Activated CD4-positive, CD25-positive, alpha-beta regulatory T cell treated with anti-CD3 and anti-CD28 coated beads, Interleukin-2, amount 50 U/mL, for 24 hours (primary cell): ENCODE measurements around the gene GPRIN1.

Experiments used
- ATAC-seq, 2 donors: fragments of 150-1000 bp; cut with Tn5 transposase; one replicate each; pipeline ENCODE4 v1.10.0; 2021; ENCODE audit warnings: mild to moderate bottlenecking in 1 of 2, moderate library complexity in 1 of 2

GPRIN1 gene

DNA sequence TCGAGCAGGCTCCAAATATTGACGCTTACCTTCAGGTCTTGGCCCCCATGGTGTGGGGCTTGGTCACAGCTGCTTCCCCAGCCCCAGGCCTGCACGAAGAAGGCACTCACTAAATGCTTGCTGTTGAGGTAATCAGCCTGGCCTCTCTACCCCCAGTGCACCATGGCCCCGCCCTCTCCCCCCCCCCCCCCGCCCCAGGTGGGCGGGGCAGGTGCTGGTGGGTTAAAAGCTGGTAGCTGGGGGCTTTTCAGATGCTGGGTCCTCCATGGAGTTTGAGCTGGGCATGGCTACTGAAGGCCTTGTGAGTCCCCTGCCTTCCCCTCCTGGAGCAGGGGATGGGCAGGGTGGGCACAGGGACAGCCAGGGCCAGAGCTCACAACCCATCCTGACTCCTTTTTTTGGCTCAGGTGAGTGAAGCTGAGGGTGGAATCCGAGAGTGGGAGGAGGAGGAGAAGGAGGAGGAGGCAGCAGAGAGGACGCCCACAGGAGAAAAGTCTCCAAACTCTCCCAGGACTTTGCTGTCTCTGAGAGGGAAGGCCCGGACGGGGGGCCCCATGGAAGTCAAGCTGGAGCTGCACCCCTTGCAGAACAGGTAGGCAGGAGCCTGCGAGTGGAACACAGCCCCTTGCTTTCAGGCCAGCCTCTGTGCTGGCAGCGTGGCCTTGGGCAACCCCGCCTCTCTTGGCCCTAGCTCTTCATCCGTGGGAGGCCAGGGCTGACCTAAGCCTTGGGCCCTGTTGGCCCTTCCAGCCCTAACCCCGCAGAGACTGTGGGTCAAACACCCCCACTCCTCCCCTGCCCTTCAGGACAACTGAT, 32.9 kb upstream of the GPRIN1 start:
- ATAC-seq, result no peak

DNA sequence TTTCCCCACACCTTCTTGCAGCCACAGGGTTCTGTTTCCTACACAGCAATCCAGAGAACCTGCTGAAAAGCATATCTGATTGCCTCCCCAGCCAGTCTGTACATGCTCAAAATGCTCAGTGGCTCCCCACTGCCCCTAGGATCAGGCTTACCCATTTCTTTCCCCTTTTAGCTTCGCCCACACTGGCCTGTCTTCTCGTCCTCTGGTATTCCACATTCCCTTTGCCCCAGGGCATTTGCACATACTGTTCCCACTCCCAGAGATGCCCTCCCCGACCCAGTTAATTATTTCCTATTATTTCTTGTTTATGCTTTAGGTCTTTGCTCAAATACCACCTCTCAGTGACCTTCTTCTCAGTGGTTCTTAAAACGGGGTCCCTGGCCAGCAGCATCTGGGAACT, 30.7 kb upstream of the GPRIN1 start:
- no peak for ATAC-seq

DNA sequence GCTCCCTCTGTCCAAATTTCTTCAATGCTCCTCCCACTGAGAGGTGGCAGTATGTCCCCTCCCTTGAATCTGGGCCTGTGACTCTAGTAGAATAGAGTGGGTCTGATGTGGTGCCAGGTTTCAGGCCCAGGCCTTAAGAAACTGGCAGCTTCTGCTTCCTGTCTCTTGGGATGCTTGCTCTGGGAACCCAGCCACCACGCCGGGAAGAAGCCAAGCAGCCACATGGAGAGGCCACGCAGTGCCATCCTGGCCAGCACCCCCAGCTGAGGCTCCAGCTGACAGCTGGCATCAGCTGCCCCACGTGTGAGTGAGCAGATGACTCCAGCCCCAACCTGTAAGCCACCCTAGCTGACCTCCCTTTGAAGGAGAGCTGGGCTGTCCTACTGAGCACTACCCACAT, 30.0 kb upstream of the GPRIN1 start:
- no peak for ATAC-seq

DNA sequence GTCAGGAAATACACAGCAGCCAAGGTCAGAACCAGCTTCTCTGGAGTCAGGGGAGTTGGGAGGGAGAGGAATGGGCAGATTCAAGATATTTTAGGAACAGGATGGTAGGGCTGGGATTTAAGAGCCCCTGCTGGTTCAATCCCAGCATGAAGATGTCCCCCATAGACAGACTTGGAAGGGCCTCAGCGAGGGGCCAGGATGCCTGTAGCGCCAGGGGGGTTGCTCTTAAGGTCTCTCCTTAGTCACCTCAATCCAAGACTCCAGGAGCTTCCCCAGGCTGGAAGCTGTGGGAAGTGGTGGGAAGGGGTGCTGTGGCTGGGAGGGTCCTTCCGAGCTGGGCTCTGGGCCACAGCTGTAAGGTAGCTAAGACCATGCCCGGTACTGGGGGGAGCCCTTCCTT, 29.3 kb upstream of the GPRIN1 start:
- ATAC-seq, result no peak

DNA sequence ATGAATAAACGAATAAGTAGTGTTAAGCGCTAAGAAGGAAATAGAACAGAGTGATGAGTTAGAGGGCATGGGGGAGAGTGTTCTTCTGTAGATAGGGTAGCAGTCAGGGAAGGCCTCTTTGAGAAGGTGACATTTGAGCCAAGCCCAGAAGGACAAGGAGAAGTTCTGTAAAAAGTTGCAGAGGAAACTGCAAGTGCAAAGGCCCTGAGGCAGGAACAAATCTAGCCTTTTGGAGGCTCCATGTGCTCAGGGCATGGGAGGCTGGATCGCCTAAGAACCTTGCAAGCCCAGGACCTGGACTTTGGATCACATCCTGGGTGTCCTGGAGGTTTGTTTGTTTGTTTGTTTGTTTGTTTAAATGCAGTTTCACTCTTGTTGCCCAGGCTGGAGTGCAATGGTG, 28.5 kb upstream of the GPRIN1 start:
- no peak for ATAC-seq

DNA sequence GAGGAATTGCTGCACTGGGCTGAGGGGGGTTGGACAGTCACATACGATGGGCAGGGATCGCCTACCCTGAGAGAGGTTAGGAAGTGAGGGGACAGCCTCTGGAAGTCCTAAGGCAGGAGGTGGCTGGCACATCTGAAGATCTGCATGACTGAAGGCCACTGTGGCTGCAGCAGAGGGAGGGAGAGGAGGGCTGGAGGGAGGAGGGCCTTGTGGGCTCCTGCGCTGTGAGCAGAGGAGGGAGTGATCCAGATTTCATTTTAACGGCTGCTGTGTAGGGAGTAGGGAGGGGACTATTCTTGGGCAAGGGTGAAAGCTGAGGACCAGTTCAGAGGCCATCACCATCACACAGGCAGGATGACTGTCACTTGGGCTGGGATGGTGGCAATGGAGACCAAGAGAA, 27.6 kb upstream of the GPRIN1 start:
- no peak for ATAC-seq

DNA sequence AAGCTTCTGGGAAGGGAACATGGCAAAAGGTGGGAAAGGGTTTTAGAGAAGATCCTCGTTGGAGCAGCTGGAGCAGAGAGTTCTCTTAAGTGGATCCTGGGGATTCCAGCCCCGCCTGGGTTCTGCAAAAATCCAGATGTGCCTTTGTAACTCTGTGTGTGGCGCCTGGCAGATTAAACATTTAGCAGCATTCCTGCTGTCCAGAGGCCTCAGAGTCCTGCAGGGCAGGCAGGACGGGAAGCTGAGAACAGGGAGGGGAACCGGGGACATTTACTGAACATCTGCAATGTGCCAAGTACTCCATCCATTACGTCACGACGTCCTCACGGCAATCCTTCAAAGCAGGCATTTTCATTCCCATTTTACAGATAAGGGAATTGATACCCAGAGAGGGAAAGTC, 26.5 kb upstream of the GPRIN1 start:
- no peak for ATAC-seq

DNA sequence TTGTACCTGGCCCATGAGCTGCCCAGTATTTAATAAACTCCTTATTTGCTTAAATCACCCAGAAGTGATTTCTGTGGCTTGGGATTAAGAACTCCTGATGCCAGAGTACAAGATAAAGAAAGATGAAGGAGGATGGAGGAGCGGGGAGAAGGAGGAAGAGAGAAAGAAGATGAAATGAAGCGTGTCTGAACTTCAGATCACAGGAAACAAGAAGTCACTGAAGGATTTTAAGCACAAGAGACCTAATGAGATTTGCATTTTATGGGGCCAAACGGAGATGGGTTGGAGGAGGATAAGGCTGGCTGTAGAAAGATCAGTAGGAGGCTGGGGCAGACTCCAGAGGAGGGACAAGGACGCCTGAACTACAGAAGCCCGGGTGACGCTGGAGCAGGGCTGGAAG, 23.6 kb upstream of the GPRIN1 start:
- no peak for ATAC-seq

DNA sequence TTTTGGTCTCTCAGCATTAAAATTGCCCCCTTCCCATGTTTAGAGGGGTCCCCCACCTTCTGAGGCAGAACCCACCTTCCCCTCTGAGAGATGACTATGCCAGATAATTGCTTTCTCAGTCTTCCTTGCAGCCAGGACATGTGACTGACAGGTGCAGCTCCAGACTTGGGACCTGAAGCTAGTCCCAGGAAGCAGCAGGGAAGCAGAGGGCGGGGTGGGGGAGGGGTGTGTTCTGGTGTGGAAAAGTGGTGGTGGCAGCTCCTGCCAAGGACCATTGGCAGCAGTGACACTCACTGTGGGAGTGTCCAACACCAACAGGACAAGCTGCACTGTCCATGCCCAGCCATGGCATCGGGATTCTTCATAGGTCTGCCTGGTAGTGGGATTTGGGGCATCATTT, 22.8 kb upstream of the GPRIN1 start:
- ATAC-seq, result no peak

DNA sequence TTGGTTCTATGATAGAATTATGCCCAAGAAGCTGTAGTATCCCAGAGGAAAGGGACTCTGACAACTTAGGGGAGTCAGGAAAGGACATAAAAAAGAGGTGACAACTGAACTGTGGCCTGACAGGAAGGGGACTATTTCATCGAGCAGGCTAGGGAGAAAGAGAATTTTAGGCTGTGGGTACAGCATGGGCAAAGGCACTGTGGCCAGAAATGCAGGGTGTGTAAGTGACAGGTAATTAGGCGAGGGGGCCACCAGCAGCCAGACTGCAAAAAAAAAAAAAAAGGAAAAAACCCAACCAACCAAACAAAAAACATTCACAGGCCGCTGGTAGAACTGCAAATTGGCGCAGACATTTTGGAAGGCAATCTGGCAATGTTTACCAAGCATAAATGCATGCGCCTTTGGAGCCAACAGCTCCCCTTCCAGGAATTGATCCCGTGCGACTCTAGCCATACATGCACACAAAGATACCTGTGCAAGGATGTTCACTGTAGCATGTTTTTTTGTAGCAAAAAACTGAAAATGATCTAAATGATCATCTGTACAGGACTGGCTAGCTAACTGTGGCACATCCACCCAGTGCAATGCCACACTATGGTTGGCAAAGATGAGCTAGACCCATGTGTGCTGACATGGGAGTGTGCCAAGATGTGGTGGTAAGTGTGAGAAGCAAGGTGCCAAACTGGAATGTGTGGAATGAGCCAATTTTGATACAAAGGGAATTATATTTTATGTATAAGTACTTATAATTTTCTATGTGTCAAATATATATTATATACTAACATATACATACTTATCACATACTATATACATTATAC, 21.6 kb upstream of the GPRIN1 start:
- no peak for ATAC-seq

DNA sequence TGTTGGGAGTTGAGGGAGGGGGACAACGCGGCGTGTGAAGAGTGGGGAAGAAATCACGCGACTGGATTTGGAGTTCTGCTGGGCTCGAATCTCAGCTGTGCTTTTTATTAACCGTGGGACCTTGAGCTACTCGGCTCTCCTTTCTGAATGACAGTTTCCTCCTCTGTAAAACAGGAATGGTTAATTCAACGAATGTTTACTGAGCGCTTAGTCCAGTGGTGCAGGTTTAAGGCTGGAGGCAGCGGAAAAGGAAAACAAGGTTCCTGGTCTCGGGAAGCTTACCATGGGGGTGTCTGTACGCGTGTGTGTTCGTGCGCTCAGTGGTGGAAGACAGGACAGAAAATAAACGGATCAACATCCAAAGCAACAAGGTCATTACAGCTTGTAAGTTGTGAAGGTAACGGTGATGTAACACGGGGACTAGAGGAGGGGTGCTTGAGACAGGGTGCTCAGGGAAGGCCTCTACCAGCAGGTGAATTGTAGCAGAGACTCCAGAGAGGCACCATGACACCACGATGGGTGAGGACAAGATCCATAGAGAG, 20.8 kb upstream of the GPRIN1 start:
- ATAC-seq, result no peak

DNA sequence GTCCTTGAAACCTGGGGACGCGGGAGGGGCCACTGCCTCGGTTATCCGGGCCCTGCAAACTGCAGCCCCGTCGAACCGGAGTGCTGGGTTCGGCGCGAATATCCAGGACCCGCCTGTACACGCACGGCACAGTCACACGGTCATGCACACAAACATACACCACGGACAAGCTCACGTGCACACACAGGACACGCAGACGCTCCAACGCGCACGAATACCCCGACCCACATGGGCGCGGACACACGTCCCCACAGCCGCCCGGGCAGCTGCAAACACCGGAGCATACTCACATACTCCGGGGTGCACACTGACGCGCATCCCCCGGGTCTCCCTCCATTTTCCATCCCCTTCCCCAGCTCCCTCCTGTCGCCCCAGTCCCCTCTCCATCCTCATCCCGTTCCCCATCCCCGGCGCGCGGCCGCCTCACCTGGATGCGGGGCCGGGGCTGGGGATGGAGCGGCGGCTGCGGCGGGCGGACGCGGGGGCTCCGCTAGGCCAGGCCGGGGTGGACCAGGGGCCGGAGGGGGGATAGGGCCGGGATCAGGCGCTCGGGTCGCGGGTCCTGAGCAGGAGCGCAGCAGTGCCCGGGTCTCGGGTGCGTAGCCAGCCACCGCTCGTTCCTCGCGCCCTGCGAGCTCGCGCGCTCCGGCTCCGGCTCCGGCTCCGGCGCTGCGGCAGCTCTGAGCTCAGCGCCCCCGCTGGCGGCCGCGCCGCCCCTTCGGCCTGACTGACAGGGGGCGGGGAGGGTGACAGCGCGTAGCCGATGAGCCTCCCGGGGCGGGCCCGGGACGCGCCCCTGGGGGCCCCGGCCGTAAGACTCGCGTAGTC, 20.1 kb upstream of the GPRIN1 start, which contains the start of the genes EIF4E1B and SNCB:
TSS of gene EIF4E1B (plus strand) at position 823 of the 828 bp plus-strand sequence. CDS start 12,113 bp downstream, outside the sequence.
TSS of gene SNCB (minus strand) at position 682 of the 828 bp plus-strand sequence. CDS start 880 bp downstream, outside the sequence.
- peak; percentile 86 to 91 for ATAC-seq

DNA sequence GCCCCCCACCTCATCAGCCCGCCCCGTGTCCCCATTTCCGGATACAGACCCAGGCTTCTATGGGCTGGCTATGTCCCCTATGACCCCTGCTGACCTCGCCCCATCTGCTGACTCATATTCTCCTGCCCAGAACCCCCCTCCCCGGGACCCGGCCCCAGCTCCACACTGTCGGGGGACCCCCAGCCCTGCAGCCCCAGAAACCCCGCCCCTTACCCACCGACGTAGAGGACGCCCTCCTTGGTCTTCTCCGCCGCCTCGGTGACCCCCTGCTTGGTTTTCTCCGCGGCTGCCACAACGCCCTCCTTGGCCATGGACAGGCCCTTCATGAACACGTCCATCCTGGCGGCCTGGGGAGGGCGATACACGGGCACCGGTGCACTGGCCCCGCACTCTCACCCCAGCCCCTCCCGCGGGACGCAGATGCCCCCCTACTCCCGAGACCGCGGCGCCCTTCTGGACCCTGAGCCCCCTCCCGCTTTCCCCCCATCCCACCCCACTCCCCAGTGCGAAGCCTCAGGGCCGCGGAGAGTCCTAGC, 19.4 kb upstream of the GPRIN1 start:
- no peak for ATAC-seq

DNA sequence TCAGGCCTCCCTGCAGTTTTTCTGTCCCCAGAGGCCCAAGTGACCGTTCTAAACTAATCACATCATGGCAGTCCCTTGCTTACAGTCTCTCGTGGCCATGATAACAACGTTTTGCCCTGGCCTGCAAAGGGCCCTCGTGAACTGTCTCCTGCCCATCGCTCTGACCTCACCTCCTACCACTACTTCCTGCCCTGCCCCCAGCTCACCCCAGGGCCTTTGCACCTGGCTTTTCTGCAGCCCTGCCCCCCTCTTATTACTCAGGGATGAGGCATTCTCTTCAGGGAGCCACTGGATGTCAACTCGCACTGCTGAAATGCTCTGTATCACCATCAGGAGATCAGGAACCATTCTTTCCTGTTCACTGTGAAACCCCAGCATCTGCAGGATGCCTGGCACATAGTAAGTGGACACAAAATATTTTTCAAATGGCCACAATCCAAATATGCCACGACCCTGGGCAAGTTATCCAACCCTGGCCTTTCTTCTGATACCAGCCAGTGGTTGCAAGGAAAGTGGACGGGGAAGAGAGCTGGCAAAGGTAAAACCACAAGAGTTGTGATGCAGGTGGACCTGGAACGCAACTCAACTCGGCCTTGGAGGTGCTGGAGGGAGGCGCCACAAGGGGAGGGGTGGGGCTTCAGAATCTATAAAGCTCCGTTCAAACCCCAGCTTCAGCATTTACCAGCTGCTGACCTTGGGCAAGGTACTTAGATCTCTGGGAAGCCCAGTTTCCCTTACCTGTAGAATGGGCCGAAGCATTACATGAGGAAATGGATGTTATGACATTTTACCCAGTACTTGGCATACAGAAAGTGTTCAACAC, 18.7 kb upstream of the GPRIN1 start:
- no peak for ATAC-seq

DNA sequence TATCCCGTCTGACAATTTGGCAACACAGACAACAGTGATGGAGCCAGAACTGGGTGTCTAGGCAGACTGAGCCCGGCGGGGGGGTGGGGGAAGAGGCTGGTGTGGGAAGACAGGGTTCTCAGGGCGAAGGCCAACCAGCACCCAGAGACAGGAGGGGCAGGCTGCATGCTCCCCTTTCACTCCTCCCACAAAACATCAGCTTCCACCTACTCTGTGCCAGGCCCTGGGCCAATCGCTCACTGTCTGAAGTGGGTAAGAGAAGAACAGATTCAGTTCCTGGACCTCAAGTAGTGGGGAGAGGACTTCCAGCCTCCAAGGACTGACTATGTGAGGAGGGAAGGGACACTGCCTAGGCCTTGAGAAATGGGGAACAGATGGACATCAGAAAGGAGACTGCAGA, 17.6 kb upstream of the GPRIN1 start:
- no peak for ATAC-seq

DNA sequence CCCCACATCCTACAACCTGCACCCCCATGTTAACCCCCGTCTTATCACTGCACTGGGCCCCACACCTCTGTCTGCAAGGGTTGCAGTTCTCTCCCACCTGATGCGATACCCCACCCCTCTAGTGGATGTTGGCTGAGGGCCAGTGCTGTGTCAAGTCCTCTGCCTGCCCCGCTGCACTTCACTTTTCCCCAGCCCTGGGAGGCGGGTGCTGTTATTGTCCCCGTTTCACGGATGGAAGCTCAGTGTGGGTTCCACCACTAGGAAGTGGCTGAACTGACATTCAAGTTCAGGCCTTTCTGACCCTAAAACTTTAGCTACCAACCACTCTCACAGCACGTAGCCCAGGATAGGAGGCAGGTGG, 16.9 kb upstream of the GPRIN1 start:
- no peak for ATAC-seq

DNA sequence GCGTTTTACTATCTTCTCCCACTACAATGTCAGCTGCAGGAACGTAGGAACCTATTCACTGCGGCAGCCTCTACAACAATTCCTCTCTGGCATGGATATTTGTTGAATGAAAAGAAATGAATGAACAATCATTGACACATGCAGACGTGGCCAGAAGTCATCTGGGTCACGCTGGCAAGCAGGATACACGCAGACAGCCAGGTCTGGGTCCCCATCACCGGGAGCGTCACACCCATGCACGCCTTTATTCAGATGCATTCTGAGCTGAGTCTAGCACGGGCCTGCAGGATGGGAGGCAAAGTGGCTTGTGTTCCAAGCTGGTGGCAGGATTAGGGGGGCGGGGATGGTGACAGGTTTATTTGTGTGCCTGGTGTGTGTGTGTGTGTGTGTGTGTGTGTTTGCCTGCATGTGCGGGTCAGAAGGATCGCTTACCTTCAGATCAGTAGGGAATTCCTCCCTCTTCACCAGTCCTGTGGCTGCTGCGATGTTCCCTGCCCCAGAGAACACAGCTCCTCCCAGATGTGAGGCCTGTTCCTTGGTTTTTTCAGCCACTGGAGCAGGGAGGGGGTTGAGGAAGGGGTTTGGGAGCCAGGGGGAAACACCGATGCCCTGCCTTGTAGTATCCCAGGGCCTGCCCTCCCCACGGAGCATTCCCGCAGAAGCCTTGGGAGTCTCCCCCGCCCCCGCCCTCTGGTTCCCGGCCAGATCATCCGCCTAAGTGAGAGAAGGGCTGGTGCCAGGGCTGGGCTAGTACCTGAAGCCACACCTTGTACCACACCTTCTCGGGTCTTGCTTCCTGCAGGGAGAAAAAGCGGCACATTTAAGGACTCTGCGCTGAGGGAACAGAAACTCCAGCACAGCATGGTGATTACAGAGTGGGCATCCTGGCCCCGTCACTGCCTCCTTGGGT, 16.3 kb upstream of the GPRIN1 start:
- no peak for ATAC-seq

DNA sequence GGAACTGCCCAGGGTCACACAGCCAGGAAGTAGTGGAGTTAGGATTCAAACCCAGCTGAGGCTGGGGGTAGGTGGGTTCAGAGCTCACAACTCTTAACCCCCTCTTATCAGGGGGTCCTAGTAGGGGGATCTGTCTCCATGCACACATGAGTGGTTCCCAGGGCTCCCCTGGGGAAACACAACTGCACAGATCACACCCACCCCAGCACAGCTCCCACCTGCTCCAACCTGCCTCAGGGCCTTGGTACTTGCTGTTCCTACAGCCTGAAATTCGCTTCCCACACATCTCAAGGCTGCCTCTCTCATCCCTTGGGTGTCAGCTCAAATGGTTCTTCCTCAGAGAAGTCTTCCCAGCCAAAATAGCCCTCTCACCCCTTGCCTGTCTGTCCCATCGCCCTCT, 15.6 kb upstream of the GPRIN1 start:
- ATAC-seq, result no peak

DNA sequence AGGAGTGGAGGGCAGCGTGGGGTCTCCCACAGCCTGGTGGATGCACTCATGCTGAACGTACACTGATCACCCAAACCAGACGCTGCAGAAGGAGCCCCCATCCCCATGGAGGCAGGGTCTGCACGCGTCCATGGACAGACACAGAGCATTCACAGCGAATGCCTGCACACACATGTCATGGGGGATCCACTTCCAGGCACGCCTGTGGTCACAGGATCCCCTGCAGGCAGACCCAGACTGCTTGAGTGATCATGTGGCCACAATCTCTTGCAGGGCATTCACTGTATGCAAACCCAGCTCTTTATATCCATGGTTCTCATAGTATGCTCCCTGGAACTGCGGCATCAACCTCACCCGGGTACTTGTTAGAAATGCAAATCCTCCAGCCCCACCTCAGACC, 15.0 kb upstream of the GPRIN1 start:
- ATAC-seq, result no peak

DNA sequence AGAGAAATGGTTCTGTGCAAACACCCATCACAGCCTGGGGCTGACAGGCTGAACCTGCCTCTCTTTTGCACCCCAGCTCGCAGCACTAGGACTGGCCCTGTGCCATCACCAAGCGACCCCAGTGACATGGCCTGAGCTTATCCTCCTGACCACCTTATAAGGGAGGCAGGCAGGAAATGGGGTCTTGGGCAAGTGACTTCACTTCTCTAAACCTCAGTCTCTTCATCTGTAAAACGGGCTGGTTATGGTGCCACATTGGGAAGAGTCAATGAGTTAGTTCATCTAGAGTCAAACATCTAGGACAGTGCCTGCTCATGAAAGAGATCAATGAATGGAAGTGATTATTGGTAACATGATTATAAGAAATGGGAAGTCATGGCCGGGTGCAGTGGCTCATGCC, 14.2 kb upstream of the GPRIN1 start:
- no peak for ATAC-seq
